HCT116 (cell line): ENCODE measurements around the gene GTF3C5.

Experiments used
- CEBPB ChIP-seq: IDR thresholded peaks from 2 replicates; pipeline ENCODE4 v1.6.1; 2012; ENCODE audit warnings: low read depth
- FOSL1 ChIP-seq: IDR thresholded peaks from 2 replicates; pipeline ENCODE4 v1.6.1; 2012; ENCODE audit warnings: low read depth
- TF ChIP-seq, protein P1 (sequence below), 3 experiments: fragments of 200-600 bp in 1 of 3; sonication (generic) in 1 of 3; IDR thresholded peaks in 2 of 3; conservative IDR thresholded peaks in 1 of 3; 2 replicates each; pipeline ENCODE4 v1.5.1; 2012 to 2017; ENCODE audit warnings: low read depth in 2 of 3, low read length in 2 of 3, antibody characterized with exemption in 1 of 3, borderline replicate concordance in 1 of 3, control low read depth in 1 of 3, mild to moderate bottlenecking in 1 of 3, mixed read lengths in 1 of 3, mixed run types in 1 of 3, moderate library complexity in 1 of 3; ENCODE audit not compliant: insufficient read depth in 1 of 3

DNA sequence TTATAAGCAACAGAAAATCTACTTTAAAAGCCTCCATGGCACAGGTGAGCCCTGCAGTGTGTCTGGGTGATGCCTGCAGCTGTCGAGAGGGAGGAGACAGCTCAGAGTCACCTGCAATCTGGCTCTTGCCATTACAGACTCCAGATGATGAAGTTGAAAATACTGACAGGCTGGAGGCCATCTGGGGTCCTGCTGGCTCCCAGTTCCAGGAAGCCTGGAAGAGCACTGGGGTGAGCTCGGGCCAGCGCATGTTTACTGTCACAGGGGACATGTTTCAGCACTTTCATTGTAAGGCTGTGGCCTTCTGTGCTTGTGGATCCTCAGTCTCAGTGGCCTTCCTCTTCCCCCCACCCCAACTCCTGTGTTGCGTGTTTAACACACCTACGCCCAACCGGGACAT is 59.4 kb downstream of the GTF3C5 start:
- TF ChIP-seq CEBPB, result no peak
- TF ChIP-seq FOSL1, result no peak
- TF ChIP-seq, protein P1, sequence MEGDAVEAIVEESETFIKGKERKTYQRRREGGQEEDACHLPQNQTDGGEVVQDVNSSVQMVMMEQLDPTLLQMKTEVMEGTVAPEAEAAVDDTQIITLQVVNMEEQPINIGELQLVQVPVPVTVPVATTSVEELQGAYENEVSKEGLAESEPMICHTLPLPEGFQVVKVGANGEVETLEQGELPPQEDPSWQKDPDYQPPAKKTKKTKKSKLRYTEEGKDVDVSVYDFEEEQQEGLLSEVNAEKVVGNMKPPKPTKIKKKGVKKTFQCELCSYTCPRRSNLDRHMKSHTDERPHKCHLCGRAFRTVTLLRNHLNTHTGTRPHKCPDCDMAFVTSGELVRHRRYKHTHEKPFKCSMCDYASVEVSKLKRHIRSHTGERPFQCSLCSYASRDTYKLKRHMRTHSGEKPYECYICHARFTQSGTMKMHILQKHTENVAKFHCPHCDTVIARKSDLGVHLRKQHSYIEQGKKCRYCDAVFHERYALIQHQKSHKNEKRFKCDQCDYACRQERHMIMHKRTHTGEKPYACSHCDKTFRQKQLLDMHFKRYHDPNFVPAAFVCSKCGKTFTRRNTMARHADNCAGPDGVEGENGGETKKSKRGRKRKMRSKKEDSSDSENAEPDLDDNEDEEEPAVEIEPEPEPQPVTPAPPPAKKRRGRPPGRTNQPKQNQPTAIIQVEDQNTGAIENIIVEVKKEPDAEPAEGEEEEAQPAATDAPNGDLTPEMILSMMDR (IDR thresholded peaks at IDR 0.05 in 2 of 3, conservative IDR thresholded peaks at IDR 0.05 in 1 of 3; ENCODE audit: borderline replicate concordance in 1 of 3, insufficient read depth in 1 of 3, low read depth in 2 of 3, low read length in 2 of 3), result no peak
